HG02759 (cell line): ENCODE measurements around the gene FAM171A2.

Source experiments
- ATAC-seq: cut with Tn5 transposase; IDR thresholded peaks from one replicate; pipeline ENCODE4 v1.9.1; 2021; ENCODE audit warnings: mild to moderate bottlenecking, moderate library complexity; ENCODE audit not compliant: unreplicated experiment

Gene FAM171A2

GRCh38 chr17:44324092-44324570 lies 39.5 kb downstream of the FAM171A2 start:
- peak; percentile 2 for ATAC-seq

GRCh38 chr17:44323359-44324091 lies 40.1 kb downstream of the FAM171A2 start:
- ATAC-seq, result no peak

GRCh38 chr17:44322236-44322895 lies 41.3 kb downstream of the FAM171A2 start:
- no peak for ATAC-seq

- ATAC-seq, result no peak
Observed at GRCh38 chr17:44321246-44322120, 42.2 kb downstream of the FAM171A2 start.

GRCh38 chr17:44320066-44320465 lies 43.6 kb downstream of the FAM171A2 start:
- no peak for ATAC-seq

- ATAC-seq, result no peak
Observed at GRCh38 chr17:44318077-44318892, 45.4 kb downstream of the FAM171A2 start.

- no peak for ATAC-seq
Observed at GRCh38 chr17:44317545-44317944, 46.1 kb downstream of the FAM171A2 start.

- ATAC-seq, result no peak
Observed at GRCh38 chr17:44315760-44316731, 47.6 kb downstream of the FAM171A2 start.

- ATAC-seq, result no peak
Observed at GRCh38 chr17:44314869-44315661, 48.6 kb downstream of the FAM171A2 start.

- ATAC-seq, result no peak
Observed at GRCh38 chr17:44314524-44314868, 49.2 kb downstream of the FAM171A2 start.

GRCh38 chr17:44314031-44314430 lies 49.6 kb downstream of the FAM171A2 start:
- no peak for ATAC-seq

GRCh38 chr17:44312396-44313104 lies 51.1 kb downstream of the FAM171A2 start:
- no peak for ATAC-seq

GRCh38 chr17:44311562-44312181 lies 52.0 kb downstream of the FAM171A2 start:
- no peak for ATAC-seq

- ATAC-seq, result no peak
Observed at GRCh38 chr17:44310609-44311376, 52.9 kb downstream of the FAM171A2 start.

- ATAC-seq, result no peak
Observed at GRCh38 chr17:44310188-44310587, 53.5 kb downstream of the FAM171A2 start.

- ATAC-seq, result no peak
Observed at GRCh38 chr17:44309472-44309871, 54.2 kb downstream of the FAM171A2 start.

- no peak for ATAC-seq
Observed at GRCh38 chr17:44308865-44309264, 54.8 kb downstream of the FAM171A2 start.
